SU-DHL-6 (cell line): ENCODE measurements around the gene RPL13A.
"Not testable (repeated sequence)": the region's sequence is repeated elsewhere in the genome, so short reads cannot be mapped to it uniquely, and the experiment has no call there.

Source experiments
- H2AFZ ChIP-seq: fragments of 200-600 bp; sonication (generic); 2 replicates; pipeline ENCODE4 v1.6.1; 2014; ENCODE audit warnings: low read depth, mild to moderate bottlenecking, moderate library complexity, mixed read lengths, antibody characterized with exemption, low read length; ENCODE audit not compliant: severe bottlenecking
- H3F3A ChIP-seq: fragments of 200-600 bp; shearing (Covaris generic); 2 replicates; pipeline ENCODE4 v1.6.0; 2016; ENCODE audit warnings: antibody characterized with exemption, mild to moderate bottlenecking; ENCODE audit not compliant: insufficient read depth
- H3K27ac ChIP-seq: fragments of 200-600 bp; sonication (generic); 2 replicates; pipeline ENCODE4 v1.5.1; 2016; ENCODE audit warnings: low read depth, mild to moderate bottlenecking, low read length, moderate library complexity, mixed read lengths
- H3K27me3 ChIP-seq: fragments of 200-600 bp; sonication (generic), shearing (Covaris generic); 2 replicates; pipeline ENCODE4 v1.6.0; 2014; ENCODE audit warnings: mild to moderate bottlenecking, low read length
- H3K36me3 ChIP-seq: fragments of 200-600 bp; sonication (generic); 2 replicates; pipeline ENCODE4 v1.6.1; 2014; ENCODE audit warnings: mild to moderate bottlenecking, low read length, mixed read lengths
- H3K4me2 ChIP-seq: fragments of 300-600, 200-600 bp; shearing (Covaris generic), sonication (generic); 2 replicates; pipeline ENCODE4 v1.6.0; 2014; ENCODE audit warnings: low read length, low read depth, mild to moderate bottlenecking; ENCODE audit not compliant: poor library complexity, severe bottlenecking
- H3K4me3 ChIP-seq: fragments of 200-600 bp; sonication (generic); 2 replicates; pipeline ENCODE4 v1.5.1; 2014; ENCODE audit warnings: antibody characterized with exemption, low read length, mild to moderate bottlenecking, mixed read lengths; ENCODE audit not compliant: insufficient read depth, poor library complexity, severe bottlenecking
- H3K79me2 ChIP-seq: fragments of 200-600 bp; sonication (generic); 2 replicates; pipeline ENCODE4 v1.6.1; 2014; ENCODE audit warnings: mild to moderate bottlenecking, low read length, moderate library complexity; ENCODE audit not compliant: insufficient read depth
- H3K9ac ChIP-seq: fragments of 200-600 bp; sonication (generic); 2 replicates; pipeline ENCODE4 v1.7.0; 2014; ENCODE audit warnings: mild to moderate bottlenecking, low read length
- H3K9me2 ChIP-seq: fragments of 200-600 bp; sonication (generic); replicated peaks from 2 replicates; pipeline ENCODE4 v1.6.1; 2014; ENCODE audit warnings: low read length; ENCODE audit not compliant: insufficient read depth
- H3K9me3 ChIP-seq: fragments of 200-600 bp; sonication (generic); 2 replicates; pipeline ENCODE4 v1.6.1; 2014; ENCODE audit warnings: low read length, mixed read lengths; ENCODE audit not compliant: insufficient read depth
- H4K20me1 ChIP-seq: fragments of 200-600 bp; sonication (generic); 2 replicates; pipeline ENCODE4 v1.6.1; 2014; ENCODE audit warnings: low read depth, mild to moderate bottlenecking, antibody characterized with exemption, low read length, moderate library complexity, mixed read lengths
- EZH2phosphoT487 ChIP-seq: fragments of 200-600 bp; sonication (generic), shearing (Covaris generic); conservative IDR thresholded peaks from 2 replicates; pipeline ENCODE4 v1.6.1; 2018; ENCODE audit warnings: mild to moderate bottlenecking, antibody characterized with exemption, low read length, moderate library complexity, mixed read lengths
- TF ChIP-seq, protein P1 (sequence below): fragments of 200-600 bp; sonication (generic); IDR thresholded peaks from one replicate; pipeline ENCODE4 v1.5.1; 2017; ENCODE audit warnings: antibody characterized with exemption, mild to moderate bottlenecking, low read length, moderate library complexity; ENCODE audit not compliant: insufficient read depth, poor library complexity, severe bottlenecking

The RPL13A gene

DNA sequence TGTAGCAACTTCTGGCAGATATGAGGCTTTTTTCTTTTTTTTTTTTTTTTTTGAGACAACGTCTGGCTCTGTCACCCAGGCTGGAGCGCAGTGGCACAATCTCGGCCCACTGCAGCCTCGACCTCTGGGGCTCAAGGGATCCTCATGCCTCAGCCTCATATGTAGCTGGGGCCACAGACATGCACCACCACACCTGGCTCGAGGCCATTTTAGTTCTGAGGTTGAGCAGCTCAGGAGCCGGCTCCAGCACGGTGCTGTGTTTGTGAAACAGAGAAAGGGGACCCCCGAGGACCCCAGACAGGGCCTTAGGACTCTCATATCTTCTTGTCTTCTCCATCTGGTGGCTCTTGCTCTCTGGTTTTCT is 16.8 kb upstream of the RPL13A start:
- no peak overlapping the region for H3K9ac ChIP-seq
- H3K9me3 ChIP-seq = no peaks in the 10 kb centered on the region
- TF ChIP-seq, protein P1, sequence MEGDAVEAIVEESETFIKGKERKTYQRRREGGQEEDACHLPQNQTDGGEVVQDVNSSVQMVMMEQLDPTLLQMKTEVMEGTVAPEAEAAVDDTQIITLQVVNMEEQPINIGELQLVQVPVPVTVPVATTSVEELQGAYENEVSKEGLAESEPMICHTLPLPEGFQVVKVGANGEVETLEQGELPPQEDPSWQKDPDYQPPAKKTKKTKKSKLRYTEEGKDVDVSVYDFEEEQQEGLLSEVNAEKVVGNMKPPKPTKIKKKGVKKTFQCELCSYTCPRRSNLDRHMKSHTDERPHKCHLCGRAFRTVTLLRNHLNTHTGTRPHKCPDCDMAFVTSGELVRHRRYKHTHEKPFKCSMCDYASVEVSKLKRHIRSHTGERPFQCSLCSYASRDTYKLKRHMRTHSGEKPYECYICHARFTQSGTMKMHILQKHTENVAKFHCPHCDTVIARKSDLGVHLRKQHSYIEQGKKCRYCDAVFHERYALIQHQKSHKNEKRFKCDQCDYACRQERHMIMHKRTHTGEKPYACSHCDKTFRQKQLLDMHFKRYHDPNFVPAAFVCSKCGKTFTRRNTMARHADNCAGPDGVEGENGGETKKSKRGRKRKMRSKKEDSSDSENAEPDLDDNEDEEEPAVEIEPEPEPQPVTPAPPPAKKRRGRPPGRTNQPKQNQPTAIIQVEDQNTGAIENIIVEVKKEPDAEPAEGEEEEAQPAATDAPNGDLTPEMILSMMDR = no peak
- no peak overlapping the region for H3K4me2 ChIP-seq
- no peaks in the 10 kb centered on the region for H3K27me3 ChIP-seq
- no peaks in the 10 kb centered on the region for H3K36me3 ChIP-seq
- 0 out of 2 replicates have a peak overlapping the region, but pooled peaks have one; percentile 40 for H3K27ac ChIP-seq
- H3K4me3 ChIP-seq = no peak overlapping the region
- H3K9me2 ChIP-seq = no peaks in the 10 kb centered on the region
- H3F3A ChIP-seq = peaks cover 13% of the 10 kb centered on the region; the same call in 1 of the 2 replicates
- no peaks in the 10 kb centered on the region for H4K20me1 ChIP-seq
- H2AFZ ChIP-seq = no peak overlapping the region
- H3K79me2 ChIP-seq = no peaks in the 10 kb centered on the region

DNA sequence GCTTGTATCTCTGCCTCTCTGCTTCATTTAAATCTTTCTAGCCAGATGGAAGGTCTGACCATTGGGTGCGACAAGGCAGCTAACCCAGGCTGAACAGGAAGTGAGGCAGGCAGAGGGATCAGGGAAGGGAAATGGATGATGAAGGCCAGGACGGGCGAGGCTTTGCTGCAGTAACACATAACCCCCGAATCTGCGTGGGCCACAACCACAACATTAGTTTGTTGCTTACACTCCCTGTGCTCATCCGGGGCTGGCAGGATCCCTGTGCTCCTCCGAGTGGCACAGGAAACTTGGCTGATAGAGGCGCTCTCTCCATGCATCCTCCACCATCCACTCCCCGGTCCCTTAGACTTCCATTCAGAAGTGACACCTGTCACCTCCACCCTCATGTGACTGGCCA is 14.5 kb upstream of the RPL13A start:
- no peaks in the 10 kb centered on the region for H3K27me3 ChIP-seq
- no peaks in the 10 kb centered on the region for H3K9me2 ChIP-seq
- H3K36me3 ChIP-seq = no peaks in the 10 kb centered on the region
- no peaks in the 10 kb centered on the region for H3K79me2 ChIP-seq
- no peak overlapping the region for H2AFZ ChIP-seq
- no peaks in the 10 kb centered on the region for H3K9me3 ChIP-seq
- peaks cover 13% of the 10 kb centered on the region; the same call in 1 of the 2 replicates for H3F3A ChIP-seq
- no peaks in the 10 kb centered on the region for H4K20me1 ChIP-seq
- H3K4me3 ChIP-seq = no peak overlapping the region
- no peak overlapping the region for H3K4me2 ChIP-seq
- TF ChIP-seq EZH2phosphoT487 = no peak
- TF ChIP-seq, protein P1 = no peak
- H3K9ac ChIP-seq = no peak overlapping the region
- H3K27ac ChIP-seq = no peak overlapping the region

DNA sequence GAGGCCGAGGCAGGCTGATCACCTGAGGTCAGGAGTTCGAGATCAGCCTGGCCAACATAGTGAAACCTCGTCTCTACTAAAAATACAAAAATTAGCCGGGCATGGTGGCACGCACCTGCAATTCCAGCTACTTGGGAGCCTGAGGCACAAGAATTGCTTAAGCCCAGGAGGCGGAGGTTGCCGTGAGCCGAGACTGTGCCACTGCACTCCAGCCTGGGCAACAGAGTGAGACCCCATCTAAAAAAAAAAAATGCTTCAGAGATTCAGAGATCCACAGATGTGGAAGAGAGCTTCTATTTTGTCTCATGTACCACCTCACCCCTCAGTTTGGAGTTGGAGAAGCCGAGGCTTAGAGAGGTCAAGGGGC is 13.9 kb upstream of the RPL13A start:
- not testable (repeated sequence) for H3K27ac ChIP-seq
- H2AFZ ChIP-seq = peak overlapping the region; percentile 95

DNA sequence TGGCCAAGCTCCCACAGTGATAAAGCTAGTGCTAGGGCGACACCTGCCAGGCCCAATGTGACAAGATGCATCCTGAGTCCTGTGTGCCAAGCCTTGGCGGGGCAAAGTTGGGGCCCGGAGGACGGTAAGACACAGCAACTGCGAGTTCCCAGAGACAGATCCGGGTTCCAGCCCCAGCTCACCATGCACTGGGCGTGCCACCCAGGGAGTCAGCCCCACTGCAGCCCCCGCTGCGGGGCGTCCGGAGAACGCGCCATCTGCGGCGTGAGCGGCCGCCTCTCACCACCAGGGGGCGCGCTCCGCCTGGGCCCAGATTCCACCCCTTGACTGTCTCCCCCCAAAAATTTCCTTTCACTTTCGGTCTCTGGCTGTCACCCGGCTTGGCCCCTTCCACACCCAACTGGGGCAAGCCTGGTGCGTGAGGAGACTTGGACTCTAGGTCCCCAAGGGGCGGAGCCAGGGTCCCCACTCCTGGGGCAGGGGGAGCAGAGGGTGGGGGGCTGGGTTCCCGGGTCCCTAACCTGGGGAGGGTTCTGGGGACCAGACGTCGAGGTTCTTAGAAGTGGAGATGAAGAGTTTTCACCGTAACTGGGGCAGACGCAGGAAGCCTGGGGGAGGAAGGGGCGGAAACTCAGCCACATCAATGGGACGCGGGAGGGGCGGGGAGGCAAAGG is 13.4 kb upstream of the RPL13A start, which contains the start of gene FLT3LG:
TSS of gene FLT3LG (plus strand) at position 348 of the 674 bp plus-strand sequence. CDS start 425 bp downstream, outside the sequence.
- H3K27me3 ChIP-seq = no peaks in the 10 kb centered on the region
- peak within 1 kb of the TSS; percentile 57 for H3K9ac ChIP-seq
- H3K4me2 ChIP-seq = peak within 1 kb of the TSS; percentile 94
- peaks cover 13% of the 10 kb centered on the region; the same call in 1 of the 2 replicates for H3F3A ChIP-seq
- H4K20me1 ChIP-seq = no peaks in the 10 kb centered on the region
- no peaks in the 10 kb centered on the region for H3K79me2 ChIP-seq
- H3K9me2 ChIP-seq = no peaks in the 10 kb centered on the region
- peak within 1 kb of the TSS; percentile 56 for H3K4me3 ChIP-seq
- no peak within 1 kb of the TSS for H3K27ac ChIP-seq
- no peaks in the 10 kb centered on the region for H3K9me3 ChIP-seq
- peak within 1 kb of the TSS; percentile 95 for H2AFZ ChIP-seq
- no peaks in the 10 kb centered on the region for H3K36me3 ChIP-seq
- TF ChIP-seq, protein P1 = peak; percentile 98
- no peak for TF ChIP-seq EZH2phosphoT487

More for the DNA sequence above, 13.9 kb upstream of the RPL13A start:
- not testable (repeated sequence) for H4K20me1 ChIP-seq, H3K79me2 ChIP-seq, H3K36me3 ChIP-seq, H3K27me3 ChIP-seq, H3K9me3 ChIP-seq, H3K9me2 ChIP-seq
- H3K9ac ChIP-seq = peak overlapping the region; percentile 57
- peaks cover 13% of the 10 kb centered on the region; the same call in 1 of the 2 replicates for H3F3A ChIP-seq
- peak overlapping the region; percentile 56 for H3K4me3 ChIP-seq
- H3K4me2 ChIP-seq = peak overlapping the region; percentile 94
